Muscle of back (tissue), 13 donors: ENCODE measurements around the gene MED13. TPM values are rescaled to one million over a fixed set of nuclear protein-coding genes. Genes with fewer than 3 reads are reported as not detected.

Source experiments
- DNase-seq, 3 donors: peaks; one replicate each; pipeline versions ENCODE4 v3.0.0 to v3.0.0-alpha.2; 2013
- long read RNA-seq, 9 donors: transcript quantifications; one replicate each; lab custom pipeline, GENCODE V29; 2026
- polyA plus RNA-seq, 10 donors: library from polyadenylated mRNA; unstranded; fragments of 120-200 nt; gene quantifications; one replicate each; pipeline ENCODE4 v1.2.1, GENCODE V29; 2013; ENCODE audit not compliant: insufficient read length in 10 of 10

The MED13 gene
- 10 to 100 TPM; 24.6 to 35.8 (median 30.6) TPM for polyA plus RNA-seq
- long read RNA-seq, donor 1, result 0 reads
- long read RNA-seq, donor 2, result 0 reads
- long read RNA-seq, donor 3, result 0 reads
- long read RNA-seq, donor 4, result 0 reads
- long read RNA-seq, donor 5, partial matches to known transcripts, result 0 of 1 reads
- long read RNA-seq, donor 5, other reads (novel, unspliced or antisense), result 0 of 1 reads
- long read RNA-seq, donor 6, partial matches to known transcripts, result 0 of 1 reads
- long read RNA-seq, donor 6, other reads (novel, unspliced or antisense), result 0 of 1 reads
- long read RNA-seq, donor 7, result 0 reads
- long read RNA-seq, donor 8, result 0 reads
- long read RNA-seq, donor 9, result 0 reads

DNA sequence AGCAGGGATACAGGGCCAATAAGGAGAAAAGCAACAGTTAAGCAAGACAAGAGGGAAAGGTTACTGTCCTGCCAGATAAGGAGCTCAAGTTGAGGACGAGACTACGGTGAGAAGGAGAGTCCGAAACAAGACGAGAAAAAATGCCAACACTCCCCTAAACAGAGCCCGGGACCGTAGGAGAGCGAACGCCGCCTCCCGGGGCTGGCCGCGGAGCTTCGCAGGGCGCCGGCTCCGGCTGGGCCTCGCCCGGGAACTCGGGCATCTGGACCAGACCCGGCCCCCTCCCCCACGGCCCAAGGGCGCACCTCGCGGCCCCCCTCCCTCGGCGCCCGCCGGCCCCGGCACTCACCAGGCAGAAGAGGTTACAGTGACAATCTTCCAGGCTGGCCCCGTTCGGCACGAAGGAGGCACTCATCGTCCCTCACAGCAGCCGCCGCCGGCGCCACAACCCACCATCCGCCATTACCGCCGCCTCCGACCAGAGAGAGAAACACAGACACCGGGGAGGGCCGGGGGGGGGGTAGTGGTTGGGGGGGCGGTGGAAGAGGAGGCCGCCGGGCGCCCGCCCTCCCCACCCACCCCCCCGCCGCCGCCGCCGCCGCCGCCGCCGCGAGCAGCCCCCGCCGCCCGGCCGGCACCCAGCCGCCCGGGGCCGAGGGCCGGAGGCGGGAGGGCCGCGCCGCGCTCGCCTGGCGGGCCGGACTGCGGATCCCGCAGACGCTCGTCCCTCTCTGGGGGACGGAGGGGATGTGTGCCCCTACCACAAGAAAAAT, at the start of gene MED13:
TSS of gene MED13 (minus strand) at position 488 of the 773 bp plus-strand sequence. CDS start at position 415, 73 bp downstream.
- peak; percentile 29 to 78 (median 53) for DNase-seq

DNA sequence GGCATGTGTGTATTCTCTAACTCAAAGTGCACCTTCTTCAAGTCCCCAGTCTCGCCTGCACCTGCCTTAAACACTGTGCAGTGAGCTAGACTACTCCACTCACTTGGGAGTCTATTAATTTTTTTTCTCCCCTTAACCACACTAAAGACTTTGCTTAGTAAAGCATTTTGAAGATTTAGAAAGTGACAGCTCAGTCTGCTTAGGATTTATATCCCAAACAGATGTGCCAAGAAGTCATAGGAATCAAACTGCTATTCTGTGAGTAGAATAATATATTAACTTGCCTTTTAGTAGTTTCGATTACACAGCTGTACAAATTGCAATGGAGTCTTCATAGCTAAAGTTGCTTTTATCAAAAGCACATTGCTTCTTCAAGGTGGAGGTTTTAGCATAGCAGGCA, 47.2 kb upstream of the MED13 start:
- no peak for DNase-seq

GRCh38 chr17:62111562-62112171, 46.6 kb upstream of the MED13 start:
- no peak for DNase-seq

- no peak for DNase-seq
Observed at GRCh38 chr17:62110923-62111484, 45.9 kb upstream of the MED13 start.

- no peak for DNase-seq
Observed at GRCh38 chr17:62109924-62110323, 44.8 kb upstream of the MED13 start.

GRCh38 chr17:62109378-62109902, 44.4 kb upstream of the MED13 start:
- DNase-seq, result peak in 1 of 3 donors; percentile 17

DNA sequence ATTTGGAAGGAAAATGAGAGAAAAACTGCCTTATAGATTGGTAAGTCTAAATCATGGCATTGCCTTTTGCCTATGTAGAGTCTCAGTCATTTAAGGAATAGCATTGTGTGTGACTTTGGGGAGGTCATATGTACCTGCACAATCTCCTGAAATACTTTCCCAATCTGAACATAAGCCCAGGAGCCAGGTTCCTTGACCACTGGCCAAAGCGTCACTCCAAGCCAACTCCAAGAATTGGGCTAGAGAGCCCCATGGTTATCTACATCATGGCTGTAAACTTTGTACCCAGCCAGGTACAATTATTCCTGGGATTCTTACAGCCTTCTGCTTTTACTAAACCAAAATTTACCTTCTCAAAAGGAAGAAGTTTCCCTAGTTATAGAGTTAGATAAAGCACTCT, 40.8 kb upstream of the MED13 start:
- DNase-seq, result no peak

DNA sequence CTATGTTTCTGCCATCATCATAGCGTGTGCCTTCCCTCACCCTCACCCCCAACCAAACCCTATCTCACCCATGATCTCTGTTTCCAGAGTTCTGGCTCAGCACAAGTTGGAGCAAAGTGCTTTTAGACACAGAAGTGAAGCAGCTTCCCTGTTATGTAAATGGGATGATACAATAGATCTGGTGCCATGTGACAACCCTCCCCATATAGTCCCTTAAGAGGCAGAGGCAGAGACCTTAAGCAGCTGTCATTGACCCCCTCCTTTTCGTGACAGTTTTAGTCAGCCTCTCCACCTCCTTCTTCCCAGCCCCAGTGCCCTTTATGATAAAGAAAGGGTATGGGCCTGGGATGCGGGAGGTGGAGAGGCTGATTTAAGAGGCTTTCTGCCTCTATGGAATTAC, 40.3 kb upstream of the MED13 start:
- no peak for DNase-seq

- DNase-seq, result no peak
Observed at GRCh38 chr17:62101515-62101914, 36.4 kb upstream of the MED13 start.

DNA sequence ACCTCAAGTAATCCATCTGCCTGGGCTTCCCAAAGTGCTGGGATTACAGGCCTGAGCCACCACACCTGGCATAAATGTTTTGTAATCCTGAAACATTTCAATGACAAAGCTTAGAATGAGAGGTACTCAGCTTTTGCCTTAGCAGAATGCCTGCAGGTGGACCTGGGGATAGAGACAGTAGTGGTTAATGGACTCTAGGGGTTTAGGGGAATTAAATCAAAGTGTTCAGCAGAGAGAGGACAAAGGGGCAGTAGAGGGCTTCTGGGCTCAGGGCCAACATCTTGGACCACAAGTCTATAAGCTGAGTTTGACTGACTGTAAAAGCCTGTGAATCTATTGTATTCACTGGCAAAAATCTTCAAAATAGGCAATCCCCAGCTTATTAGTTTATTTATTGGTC, 36.0 kb upstream of the MED13 start:
- no peak for DNase-seq

DNA sequence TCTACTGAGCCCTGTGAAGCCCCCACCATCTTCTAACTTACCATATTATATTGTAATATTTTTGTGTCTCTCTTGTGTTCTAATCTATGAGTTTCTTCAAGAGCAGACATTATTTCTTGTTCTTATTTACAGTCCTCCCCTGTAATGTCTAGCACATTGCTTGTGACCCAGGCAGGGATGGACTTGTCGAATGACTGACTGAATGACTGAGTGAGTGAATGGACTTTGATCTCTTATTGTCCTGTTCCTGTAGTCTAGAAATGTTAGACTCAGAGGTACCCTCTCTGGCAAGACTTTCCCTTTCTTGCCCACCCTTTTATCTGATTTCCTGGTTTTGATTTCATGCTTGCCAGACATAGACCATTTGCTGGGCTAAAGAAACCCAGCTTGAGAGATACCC, 35.0 kb upstream of the MED13 start:
- DNase-seq, result no peak

GRCh38 chr17:62099532-62099931, 34.5 kb upstream of the MED13 start:
- no peak for DNase-seq

GRCh38 chr17:62098623-62099231, 33.6 kb upstream of the MED13 start:
- no peak for DNase-seq

GRCh38 chr17:62096401-62096670, 31.3 kb upstream of the MED13 start:
- no peak for DNase-seq

GRCh38 chr17:62094175-62094574, 29.1 kb upstream of the MED13 start:
- no peak for DNase-seq

- DNase-seq, result peak in 1 of 3 donors; percentile 62
Observed at GRCh38 chr17:62093188-62094155, 28.4 kb upstream of the MED13 start.

DNA sequence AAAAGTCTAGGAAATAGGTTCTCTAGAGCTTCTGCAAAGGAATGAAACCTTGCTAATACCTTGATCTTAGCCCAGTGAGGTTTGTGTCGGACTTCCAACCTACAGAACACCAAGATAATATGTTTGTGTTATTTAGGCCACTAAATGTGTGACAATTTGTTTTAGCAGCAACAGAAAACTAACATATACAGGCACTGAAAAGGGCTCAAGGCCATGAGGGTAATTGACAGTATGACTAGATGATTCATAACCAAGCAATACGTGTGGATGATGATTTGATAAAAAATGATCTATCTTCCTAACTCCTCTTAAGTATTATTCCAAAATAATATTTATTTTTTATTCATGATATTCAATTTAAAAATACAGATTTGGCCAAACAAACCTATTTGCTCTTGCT, 27.7 kb upstream of the MED13 start:
- DNase-seq, result no peak

DNA sequence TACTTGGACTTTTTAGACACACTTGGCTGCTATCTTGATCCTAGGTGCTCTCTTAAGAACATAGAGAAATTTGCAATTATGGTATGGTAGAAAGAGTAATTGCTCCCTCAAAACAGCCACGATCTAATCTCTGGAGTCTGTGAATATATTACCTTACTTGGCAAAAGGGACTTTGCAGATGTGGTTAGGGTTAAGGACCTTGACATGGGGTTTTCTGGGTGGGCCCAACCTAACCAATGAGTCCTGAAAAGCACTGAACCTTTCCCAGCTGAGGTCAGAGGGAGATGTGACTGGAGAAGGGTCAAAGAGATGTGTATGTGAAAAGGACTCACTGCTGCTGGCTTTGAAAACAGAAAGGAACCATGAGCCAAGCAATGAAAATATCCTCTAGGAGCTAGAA, 26.7 kb upstream of the MED13 start:
- no peak for DNase-seq

- DNase-seq, result no peak
Observed at GRCh38 chr17:62090868-62091267, 25.8 kb upstream of the MED13 start.

DNA sequence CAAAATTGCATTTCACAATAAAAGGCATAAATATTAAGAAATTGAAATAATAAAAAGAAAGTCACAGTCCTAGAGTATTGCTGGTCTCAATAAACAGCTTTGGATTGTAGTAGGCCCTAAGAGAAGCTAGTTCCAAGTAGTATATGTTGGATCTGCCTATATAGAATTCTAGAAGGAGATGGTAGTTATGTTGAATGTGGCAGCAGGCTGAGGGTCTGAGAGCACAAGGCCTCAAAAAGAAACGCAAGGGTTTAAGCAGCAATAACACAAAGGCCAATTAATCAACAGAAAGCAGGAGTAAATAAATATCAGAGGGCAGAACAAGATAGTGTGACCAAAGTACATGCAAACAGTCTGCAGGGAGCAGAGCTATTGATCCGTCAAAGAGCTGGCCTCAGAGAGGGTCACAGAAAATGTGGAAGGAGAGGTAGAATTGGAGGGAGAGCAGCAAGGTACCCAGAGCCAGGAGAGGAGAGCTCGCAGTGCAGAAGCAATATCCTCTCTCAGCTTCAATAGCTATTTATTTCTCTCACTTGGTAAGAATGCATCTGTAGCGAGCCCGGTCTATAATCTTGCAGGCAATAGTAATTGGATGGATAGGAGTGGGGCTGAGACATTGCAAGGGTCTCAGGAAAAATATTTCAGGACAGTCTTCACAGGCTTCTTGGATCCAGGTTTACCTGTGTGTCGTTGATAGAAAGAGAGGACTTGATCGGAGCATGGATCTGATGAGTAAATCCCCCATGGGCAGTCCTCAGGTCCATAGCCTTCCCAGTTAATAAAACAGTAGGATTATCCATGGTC, 25.1 kb upstream of the MED13 start:
- DNase-seq, result no peak
